Measurements from ENCODE around the gene RBM5.

DNA sequence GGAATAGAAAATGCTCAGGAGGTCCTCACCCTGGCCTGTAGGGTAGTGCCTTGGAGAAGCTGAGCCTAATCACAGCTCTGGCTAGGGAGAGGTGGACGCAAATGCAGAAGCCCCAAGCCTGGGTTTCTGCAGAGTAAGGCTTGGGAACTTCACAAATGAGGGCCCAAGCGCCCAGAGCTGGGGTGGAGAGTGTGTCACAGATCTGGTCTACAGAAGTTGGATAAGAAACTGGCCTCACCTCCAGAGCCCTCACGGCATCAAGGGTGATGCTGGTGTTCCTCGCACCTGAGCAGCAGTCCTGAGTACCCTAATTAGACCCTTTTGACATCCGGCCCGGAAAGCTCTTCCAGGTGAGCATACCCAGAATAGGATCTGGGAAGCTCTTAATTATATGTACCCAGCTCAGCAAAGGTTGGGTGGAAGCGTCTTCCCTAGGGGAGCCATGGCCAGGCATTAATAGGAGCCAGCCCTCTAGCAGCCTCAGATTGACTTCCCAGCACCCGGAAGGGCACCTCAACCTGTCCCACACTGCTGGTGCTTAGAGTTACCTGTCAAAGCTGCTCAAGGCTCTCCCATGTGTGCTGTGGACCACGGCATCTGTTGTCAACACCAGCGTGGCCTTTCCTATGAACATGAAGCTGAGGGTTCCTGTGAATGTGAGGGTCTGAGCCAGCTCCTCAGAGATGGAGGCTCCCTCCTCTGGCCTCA lies 31.8 kb downstream of the RBM5 start:
- TF ChIP-seq BHLHE40 (IDR thresholded peaks at IDR 0.05; ENCODE audit: borderline replicate concordance) (no peak), TARDBP (IDR thresholded peaks at IDR 0.05) (no peak), ZNF384 (IDR thresholded peaks at IDR 0.05) (no peak), L3MBTL2 (conservative IDR thresholded peaks at IDR 0.05) (no peak), SUZ12 (IDR thresholded peaks at IDR 0.05) (no peak), NFRKB (IDR thresholded peaks at IDR 0.05) (no peak), FOXK2 (IDR thresholded peaks at IDR 0.05) (no peak), FOXM1 (IDR thresholded peaks at IDR 0.05; ENCODE audit: borderline replicate concordance) (no peak), HDGF (IDR thresholded peaks at IDR 0.05; ENCODE audit: borderline replicate concordance) (no peak)
- TF ChIP-seq, protein P1, sequence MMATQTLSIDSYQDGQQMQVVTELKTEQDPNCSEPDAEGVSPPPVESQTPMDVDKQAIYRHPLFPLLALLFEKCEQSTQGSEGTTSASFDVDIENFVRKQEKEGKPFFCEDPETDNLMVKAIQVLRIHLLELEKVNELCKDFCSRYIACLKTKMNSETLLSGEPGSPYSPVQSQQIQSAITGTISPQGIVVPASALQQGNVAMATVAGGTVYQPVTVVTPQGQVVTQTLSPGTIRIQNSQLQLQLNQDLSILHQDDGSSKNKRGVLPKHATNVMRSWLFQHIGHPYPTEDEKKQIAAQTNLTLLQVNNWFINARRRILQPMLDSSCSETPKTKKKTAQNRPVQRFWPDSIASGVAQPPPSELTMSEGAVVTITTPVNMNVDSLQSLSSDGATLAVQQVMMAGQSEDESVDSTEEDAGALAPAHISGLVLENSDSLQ (IDR thresholded peaks at IDR 0.05) = no peak

All from HEK293T (cell line).